GM19023 (cell line): ENCODE results near the gene LRMDA.

Source experiments
- ATAC-seq: cut with Tn5 transposase; IDR thresholded peaks from one replicate; pipeline ENCODE4 v1.9.1; 2021; ENCODE audit warnings: mild to moderate bottlenecking, moderate library complexity; ENCODE audit not compliant: unreplicated experiment

LRMDA gene

GRCh38 chr10:75803121-75803520 is 371.7 kb downstream of the LRMDA start:
- no peak for ATAC-seq

GRCh38 chr10:75803816-75804552 is 372.6 kb downstream of the LRMDA start:
- ATAC-seq = no peak

GRCh38 chr10:75806186-75806585 is 374.8 kb downstream of the LRMDA start:
- ATAC-seq = no peak

- no peak for ATAC-seq
These were observed 376.0 kb downstream of the LRMDA start for GRCh38 chr10:75807456-75807855.

- ATAC-seq = no peak
These were observed 377.6 kb downstream of the LRMDA start for GRCh38 chr10:75809003-75809402.

- ATAC-seq = no peak
These were observed 382.6 kb downstream of the LRMDA start for GRCh38 chr10:75814014-75814413.

- no peak for ATAC-seq
These were observed 383.6 kb downstream of the LRMDA start for GRCh38 chr10:75815066-75815465.

- ATAC-seq = no peak
These were observed 385.8 kb downstream of the LRMDA start for GRCh38 chr10:75817198-75817597.

- no peak for ATAC-seq
These were observed 387.1 kb downstream of the LRMDA start for GRCh38 chr10:75818552-75818951.

GRCh38 chr10:75825235-75825634 is 393.8 kb downstream of the LRMDA start:
- ATAC-seq = no peak

- ATAC-seq = no peak
These were observed 394.2 kb downstream of the LRMDA start for GRCh38 chr10:75825661-75826060.

GRCh38 chr10:75826846-75827245 is 395.4 kb downstream of the LRMDA start:
- ATAC-seq = no peak

- no peak for ATAC-seq
These were observed 396.2 kb downstream of the LRMDA start for GRCh38 chr10:75827587-75828021.

GRCh38 chr10:75828413-75828812 is 397.0 kb downstream of the LRMDA start:
- ATAC-seq = no peak

- ATAC-seq = no peak
These were observed 404.6 kb downstream of the LRMDA start for GRCh38 chr10:75836064-75836463.

GRCh38 chr10:75838486-75838885 is 407.1 kb downstream of the LRMDA start:
- ATAC-seq = no peak

GRCh38 chr10:75839020-75839419 is 407.6 kb downstream of the LRMDA start:
- ATAC-seq = no peak

- ATAC-seq = no peak
These were observed 409.8 kb downstream of the LRMDA start for GRCh38 chr10:75841266-75841665.

GRCh38 chr10:75845176-75845947 is 413.9 kb downstream of the LRMDA start:
- no peak for ATAC-seq

- no peak for ATAC-seq
These were observed 416.1 kb downstream of the LRMDA start for GRCh38 chr10:75847477-75847876.

- no peak for ATAC-seq
These were observed 420.3 kb downstream of the LRMDA start for GRCh38 chr10:75851580-75852345.
